NCI-H1930 (cell line): ENCODE measurements around the gene ABCA1.

Experiments
- DNase-seq, 2 experiments: peaks; one replicate each; lab custom pipeline; 2025; lab: John Stamatoyannopoulos, UW

ABCA1 gene

GRCh38 chr9:104836235-104836634 lies 91.7 kb downstream of the ABCA1 start:
- no peak for DNase-seq

GRCh38 chr9:104835161-104835560 lies 92.8 kb downstream of the ABCA1 start:
- no peak for DNase-seq

GRCh38 chr9:104833696-104834095 lies 94.3 kb downstream of the ABCA1 start:
- no peak for DNase-seq

- DNase-seq = no peak
Measured at GRCh38 chr9:104831681-104832080, 96.3 kb downstream of the ABCA1 start.

DNA sequence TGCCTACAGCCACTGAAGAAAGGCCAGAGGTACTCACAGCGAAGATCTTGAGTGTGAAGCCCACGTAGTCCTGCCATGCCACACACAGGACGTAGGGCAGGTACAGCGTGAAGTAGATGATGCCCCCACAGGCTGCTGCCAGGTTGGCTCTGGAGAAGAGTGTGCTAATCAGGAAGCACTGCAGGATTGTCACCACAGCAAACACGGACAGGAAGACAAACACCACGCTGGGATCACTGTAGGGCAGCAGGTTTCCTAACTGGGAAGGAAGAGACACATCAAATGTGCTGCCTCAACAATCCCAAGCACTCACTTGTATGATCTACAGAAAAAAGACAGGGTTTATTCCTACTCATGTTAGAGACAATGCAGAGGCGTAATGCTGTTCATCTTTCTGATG lies 101.0 kb downstream of the ABCA1 start:
- no peak for DNase-seq

DNA sequence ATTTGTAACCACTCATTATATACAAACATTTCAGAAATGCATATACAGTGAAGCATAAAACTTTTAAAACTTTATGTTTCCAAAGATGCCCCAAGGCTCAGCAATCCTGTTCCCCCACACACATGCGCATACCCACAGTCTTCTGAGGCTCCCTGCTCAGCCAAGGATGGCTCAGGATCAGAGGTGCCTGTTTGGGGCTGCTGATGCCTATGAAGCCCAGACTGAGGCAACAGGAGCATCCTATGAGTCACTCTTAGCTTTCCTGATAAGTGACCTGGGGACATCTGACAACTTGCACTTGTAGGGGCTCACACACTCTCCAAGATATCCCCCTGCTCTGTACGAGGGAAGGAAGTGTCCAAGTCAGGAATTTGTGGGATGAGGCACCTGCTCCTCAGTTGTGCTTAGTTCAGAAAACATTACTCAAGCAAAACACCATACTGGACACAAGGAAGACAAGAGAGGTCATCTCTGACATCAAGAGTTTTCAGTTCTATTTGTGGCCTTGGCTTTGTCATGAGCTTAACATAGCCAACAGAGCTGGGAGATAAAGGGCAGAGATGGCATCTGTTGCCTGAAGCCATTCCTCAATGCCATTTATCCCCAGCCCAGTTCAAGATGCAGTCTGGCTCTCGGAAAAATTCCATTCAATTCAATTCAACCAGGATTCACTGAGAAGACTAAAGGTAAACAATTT lies 101.7 kb downstream of the ABCA1 start:
- DNase-seq = no peak

- DNase-seq = no peak
Measured at GRCh38 chr9:104820336-104820735, 107.6 kb downstream of the ABCA1 start.

GRCh38 chr9:104819033-104819432 lies 108.9 kb downstream of the ABCA1 start:
- DNase-seq = no peak

- DNase-seq = no peak
Measured at GRCh38 chr9:104817437-104817836, 110.5 kb downstream of the ABCA1 start.

DNA sequence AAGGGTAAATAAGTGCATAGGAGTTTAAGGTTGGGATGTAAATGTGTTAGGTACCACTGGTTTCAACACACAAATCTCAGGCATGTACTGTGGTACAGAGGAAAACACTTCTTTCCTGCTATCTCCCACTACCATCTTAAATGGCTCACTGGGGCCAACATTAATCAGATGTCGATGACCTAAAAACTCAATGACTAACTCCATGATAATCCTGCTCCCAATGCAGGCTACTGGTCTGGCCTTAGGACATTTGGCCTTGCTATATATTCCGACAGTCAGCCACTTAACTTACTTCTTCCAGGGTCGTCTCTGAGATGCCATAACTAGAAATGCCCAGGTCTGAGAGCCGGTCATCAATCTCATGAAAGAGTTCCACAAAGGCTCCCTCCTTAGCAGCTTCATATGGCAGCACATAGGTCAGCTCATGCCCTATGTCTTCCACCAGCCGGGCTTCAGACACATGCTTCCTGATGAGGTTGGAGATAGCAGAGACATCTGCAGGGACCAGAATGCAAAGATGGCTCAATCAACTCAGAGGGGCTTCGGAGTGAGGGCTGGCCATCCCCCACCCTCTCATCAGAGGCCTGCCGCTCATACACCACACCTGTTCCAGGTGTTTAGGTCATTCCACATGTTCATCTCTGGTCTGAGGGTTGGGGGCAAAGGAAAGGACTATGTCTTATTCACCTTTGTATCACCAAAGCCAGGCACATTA lies 111.9 kb downstream of the ABCA1 start:
- no peak for DNase-seq

DNA sequence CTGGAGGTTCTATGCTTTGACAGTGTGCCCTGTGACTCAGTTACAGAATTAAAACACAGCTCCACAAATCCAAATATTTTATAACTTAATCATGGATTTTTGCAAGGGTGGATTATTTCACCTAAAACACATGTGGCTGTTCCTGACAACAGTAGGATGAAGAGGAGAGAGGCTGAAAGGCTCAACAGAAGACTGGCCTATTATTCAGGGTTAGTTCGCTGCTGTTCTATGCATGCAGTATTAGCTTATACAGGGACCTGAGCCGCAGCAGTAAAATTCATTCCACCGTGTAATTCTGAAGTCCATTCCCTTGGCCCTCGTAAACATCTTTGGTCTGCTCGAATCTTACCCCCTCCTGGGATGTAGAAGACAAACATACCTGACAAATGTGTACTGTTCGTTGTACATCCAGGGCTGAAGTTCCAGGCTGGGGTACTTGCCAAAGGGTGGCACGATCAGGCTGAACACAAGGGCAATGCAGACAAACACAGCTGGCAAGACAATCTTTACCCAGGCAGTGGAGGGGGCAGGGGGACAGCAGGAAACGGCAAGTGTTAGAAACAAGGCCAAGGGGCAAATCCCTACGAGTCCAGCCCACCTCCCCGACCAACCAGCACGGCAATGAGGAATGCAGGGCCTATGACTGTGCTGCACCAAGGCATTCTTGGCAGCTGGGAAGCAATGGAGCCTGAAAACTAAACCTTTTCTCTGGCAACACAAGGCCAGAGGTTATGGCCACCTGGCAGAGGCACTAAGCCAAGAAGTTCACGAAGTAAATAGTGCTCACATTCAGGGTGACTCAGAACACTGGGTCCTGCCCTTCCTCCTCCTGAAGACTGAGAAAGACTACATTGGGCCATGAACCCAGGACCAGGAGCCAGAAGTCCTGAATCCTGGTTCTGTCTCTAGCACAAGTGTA lies 117.3 kb downstream of the ABCA1 start:
- no peak for DNase-seq

- peak in 1 of 2 experiments; percentile 4 for DNase-seq
Measured at GRCh38 chr9:104808035-104808614, 119.8 kb downstream of the ABCA1 start.

DNA sequence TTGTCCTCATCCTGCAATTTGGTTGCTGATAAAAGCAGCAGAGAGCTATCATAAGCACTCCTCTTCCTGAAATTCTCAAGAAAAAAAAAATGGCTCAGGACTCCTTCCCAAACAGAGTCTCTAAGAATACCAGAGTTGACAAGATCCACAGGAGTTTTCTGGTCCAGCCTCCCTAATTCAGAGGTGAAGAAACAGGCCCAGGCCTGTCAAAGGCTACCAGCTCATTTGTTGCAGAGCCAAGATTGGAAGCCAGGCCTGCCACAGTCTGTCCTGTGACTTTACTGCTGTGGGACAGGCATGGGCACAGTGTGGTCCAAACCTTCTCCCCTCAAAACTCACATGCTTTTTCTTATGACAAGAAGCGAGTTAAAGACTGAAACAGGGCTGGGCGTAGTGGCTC lies 122.5 kb downstream of the ABCA1 start:
- DNase-seq = no peak

- no peak for DNase-seq
Measured at GRCh38 chr9:104802906-104803305, 125.0 kb downstream of the ABCA1 start.

DNA sequence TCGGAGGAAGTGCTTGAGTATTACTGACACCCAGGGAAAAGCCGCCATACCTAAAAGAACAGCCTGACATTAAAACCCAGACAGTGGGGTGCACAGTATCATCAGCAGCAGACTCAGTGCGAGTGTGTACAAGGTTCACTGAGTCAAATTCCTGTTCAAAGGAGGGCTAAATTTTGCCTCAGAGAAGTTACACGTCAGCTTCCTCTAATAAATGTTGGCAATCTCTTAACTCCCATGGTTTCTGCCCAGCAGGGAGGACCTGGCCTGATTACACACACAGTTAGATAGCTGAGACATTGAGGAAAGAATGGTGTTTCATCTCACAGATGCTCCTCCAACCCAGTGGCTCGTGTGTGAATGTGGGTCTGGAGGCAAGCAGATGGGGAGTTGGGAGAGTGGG lies 125.8 kb downstream of the ABCA1 start:
- no peak for DNase-seq

DNA sequence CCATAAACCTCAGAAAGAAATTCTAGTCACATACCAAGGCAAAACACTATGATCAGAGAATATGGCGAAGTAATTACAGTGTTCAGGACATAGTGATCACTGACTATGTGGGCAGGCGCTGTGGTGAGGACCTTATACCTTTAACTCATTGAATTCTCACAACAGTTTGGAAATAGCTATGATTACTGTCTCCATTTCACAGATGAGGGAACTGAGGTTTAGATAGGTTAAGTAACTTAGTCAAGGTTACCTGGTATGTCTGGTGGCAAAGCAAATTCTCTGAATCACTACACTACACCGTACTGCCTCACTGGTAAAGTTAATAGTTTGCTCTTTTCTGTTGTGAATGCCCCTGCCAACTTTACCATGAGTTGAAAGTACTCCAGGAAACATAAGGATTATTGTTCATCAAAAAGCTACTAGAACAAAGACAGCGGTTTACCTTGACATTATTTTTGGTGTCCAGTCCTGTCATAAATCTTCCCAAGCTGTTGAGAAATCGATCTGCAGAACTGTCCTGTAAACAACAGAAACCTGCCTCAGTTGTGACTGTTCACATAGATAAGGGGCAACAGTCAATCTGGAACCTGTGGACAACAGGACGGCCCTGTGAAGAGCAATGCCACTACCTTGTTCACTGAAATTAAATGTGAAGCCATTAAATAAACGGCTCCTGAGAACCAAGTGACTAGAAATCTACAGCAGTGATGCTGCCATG lies 127.7 kb downstream of the ABCA1 start:
- no peak for DNase-seq

DNA sequence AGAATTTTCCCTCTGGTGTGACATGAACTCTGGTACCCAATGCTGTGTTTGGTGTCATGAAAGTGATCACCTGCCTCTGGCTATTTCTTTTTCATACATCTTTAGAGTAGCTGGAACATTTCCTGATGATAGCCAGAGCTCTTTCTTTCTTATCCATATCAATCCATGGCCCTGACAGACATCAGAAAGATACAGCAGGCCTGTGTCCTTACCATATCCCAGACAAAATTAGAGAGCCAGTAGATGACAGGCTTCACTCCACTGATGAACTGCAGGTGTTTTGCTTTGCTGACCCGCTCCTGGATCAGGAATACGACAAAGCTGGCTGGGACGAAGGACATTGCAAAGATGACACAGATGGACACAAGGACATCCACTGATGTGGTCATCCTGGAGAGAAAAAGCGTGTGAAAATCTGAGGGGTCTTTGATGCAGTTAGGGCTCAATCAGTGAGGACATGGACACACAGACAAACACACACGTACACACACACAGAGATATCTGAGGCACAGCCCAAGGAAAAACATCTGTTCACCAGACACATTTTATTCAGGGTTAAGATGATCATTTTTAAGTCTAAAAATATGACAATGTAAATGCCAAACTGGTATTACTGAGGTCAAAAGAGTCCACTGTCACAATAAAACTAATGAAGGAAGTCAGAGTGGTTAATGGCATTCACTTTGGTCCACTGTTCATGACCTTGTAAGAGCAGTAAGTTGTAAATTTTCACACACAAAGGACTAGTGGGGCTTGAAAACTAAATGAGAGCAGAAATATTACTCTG lies 129.6 kb downstream of the ABCA1 start:
- DNase-seq = no peak

DNA sequence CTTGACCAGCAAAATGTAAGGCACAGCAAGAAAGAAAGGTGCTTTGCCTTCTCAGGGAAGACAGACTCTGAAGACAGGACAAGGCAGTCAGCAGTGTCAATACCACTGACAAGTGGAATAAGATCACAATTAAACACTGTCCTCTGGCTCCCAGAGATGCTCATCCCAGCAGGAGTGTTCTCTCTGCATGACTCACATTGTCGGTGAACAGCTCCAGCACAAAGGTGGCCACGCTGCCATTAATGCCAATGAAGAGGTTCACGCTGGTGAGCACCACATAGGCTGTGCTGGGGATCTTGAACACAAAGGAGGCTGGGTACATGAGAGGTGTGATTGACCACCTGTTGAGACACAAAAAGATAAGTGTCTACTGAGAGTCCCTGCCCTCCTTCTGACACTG lies 132.1 kb downstream of the ABCA1 start:
- DNase-seq = no peak

DNA sequence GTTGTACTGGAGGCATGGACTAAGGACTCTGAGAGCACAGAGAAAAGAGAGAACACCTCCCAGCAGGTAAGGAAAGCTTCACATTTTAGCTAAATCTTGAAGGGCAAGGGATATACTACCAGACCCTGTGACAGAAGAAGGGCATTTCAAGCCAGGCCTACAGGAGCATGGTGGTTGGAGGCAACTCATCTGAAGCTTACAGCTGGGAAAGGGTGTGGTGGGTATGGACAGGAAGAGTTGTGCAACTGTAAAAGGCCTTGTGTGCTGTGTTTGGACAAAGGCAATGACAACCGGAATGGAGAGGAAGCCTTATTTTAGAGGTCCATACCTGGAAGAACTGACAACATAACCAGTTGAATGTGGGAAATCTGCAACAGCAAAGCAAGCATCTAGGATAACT lies 132.9 kb downstream of the ABCA1 start:
- no peak for DNase-seq

DNA sequence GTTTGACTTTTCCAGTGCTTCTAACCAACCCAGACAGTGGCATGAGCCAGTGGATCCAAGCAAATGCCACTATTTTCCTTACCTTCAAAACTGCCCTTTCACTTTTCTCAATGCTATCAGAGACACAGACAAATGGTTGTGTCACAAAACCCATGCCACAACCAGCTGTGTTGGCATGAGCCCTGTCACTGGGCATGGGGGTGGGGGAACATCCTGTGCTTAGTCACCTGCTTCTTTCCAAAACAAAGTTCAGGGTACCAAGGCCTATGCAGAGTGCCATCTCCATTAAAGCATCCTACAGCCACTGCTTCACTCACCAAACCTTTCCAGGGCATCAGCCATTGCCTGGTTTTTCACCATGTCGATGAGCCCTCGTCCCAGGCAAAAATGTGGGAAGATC lies 133.9 kb downstream of the ABCA1 start:
- no peak for DNase-seq

DNA sequence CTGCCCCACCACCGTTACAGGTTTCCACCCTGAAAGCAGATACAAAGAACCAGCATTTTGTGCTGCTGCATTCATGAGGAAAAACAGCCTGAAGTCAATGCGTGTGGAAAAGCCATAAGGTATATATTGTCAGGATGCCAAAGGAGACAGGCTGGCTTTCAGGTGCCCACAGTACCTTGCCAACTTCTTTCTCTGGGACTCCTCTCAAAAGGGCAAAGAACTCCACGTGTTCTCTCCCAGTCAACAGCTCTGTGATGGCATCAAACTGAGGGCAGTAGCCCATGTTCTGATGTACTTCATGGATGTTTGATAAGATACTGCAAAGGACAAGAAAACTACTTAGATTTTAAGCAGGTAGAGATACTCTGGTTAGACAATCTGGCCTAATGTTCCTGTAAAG lies 139.7 kb downstream of the ABCA1 start:
- no peak for DNase-seq
